ENCODE results near the gene MFAP4.

Gene MFAP4

DNA sequence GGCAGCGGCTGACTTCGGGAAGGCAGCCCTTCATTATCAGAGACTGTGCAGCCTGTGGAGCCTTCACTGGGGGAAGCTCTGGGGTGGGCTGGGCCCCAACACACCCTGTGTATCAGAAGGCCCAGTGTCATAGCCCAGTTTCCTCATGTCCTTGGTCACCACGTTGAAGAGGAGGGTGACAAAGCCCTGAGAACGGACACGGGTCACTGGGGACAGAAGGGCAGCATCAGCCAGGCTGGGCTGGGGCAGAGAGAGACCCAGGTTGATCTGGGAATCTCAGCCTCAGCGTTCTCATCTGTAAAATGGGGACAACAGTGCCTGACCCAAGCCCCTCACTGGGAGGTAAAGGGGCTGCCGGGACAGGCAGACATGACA lies 43.7 kb downstream of the MFAP4 start:
- Histone ChIP-seq H3K36me3 (ENCODE audit: insufficient read depth, low read length) (no peaks in the 10 kb centered on the region), H3K9ac (ENCODE audit: insufficient read length) (no peak overlapping the region), H3K4me3 (no peak overlapping the region), H3K9me3 (ENCODE audit: low read depth, low read length) (no peaks in the 10 kb centered on the region), H3K27ac (no peak overlapping the region)
- TF ChIP-seq FOXP2 (optimal IDR thresholded peaks at IDR 0.05; ENCODE audit: control extremely low read depth, extremely low read length, insufficient read depth) (no peak), EZH2 (IDR thresholded peaks at IDR 0.05) (no peak), POLR2AphosphoS5 (IDR thresholded peaks at IDR 0.05; ENCODE audit: borderline replicate concordance, low read depth, low read length) (no peak)
- no peak for DNase-seq (ENCODE audit: low read depth, low spot score)

DNA sequence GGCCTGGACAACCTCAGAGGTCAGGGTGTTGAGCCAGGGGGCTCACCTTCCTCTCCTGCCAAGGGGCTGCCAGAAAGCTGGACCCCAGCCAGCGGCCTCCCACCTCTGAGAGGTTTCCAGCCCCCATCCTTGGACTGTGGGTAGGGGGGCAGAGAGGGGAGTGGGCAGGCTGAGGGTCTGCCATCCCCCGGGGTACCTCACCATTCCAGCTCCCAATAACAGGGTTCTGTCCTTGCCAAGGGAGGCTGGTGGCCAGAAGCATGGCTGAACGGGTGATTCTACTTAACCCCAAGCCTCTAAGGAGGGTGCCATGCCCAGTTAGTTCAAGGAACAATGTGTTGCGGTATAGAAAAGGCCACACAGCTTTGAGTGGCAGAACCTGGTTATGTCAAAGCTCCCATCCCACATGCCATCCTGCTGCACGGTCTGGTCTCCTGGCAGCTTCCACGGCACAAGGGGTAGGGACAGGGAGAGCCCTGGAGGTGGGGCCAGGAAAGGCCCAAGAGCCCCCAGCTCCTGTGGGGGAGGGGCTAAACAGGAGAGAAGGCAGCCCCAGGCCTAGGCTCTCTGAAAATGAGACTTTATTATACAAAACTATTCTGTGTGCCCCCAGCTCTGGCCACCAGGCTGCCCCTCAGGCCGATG lies 44.3 kb downstream of the MFAP4 start:
- Histone ChIP-seq H3K9ac (ENCODE audit: insufficient read length) (no peak overlapping the region), H3K27ac (peak overlapping the region; percentile 25; the same call in 1 of the 2 replicates), H3K4me3 (no peak overlapping the region), H3K36me3 (ENCODE audit: insufficient read depth, low read length) (no peaks in the 10 kb centered on the region), H3K9me3 (ENCODE audit: low read depth, low read length) (no peaks in the 10 kb centered on the region)
- TF ChIP-seq EZH2 (IDR thresholded peaks at IDR 0.05) = no peak
- no peak for TF ChIP-seq POLR2AphosphoS5 (IDR thresholded peaks at IDR 0.05; ENCODE audit: borderline replicate concordance, low read depth, low read length)
- TF ChIP-seq FOXP2 (optimal IDR thresholded peaks at IDR 0.05; ENCODE audit: control extremely low read depth, extremely low read length, insufficient read depth) = no peak
- no peak for DNase-seq (ENCODE audit: low read depth, low spot score)

DNA sequence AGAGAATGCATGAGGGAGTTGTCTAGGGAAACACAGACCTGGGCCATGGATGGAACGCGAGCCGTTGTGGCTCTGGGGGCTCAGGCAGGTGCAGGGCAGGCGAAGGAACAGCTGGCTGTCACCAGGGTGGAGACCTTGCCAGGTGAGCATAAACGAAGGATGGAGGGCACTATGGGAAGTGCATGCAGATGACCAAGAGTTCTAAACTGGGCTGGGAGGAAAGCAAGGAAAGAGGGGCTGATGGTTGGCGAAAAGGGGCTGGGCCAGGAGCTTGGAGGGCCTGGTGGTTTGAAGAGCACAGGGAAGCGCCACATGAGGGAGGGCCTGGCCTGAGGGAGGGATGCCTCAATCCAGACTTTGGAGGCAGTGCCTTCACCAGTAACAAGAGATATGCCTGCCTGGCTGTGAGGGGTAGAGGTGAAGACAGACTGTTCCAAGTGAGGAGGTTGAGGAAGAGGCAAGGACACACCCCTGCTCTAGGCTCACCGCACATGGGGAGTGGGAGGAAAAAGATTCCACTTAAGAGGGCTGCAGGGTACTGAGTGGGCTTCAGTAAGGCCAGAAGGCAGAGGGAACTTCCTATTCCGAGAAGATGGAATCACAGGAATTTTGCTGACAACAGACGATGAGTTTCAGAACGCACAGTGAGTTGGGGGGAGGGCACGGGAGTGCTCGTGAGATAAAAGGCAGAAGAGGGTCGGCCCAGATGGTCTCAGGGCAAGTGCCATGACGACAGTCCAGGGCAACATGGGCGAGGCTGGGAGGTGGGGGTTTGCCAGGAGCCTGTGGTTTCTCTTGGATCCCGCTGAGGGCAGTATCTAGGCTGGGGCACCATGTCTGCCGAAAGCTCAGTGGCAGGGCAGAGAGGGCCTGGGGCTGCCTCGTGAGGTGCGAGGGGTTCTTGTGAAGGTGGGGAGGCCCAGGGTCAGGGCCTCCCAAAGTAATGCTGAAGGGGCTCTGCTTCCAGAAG lies 45.1 kb downstream of the MFAP4 start:
- no peaks in the 10 kb centered on the region for H3K36me3 ChIP-seq (ENCODE audit: insufficient read depth, low read length)
- DNase-seq (ENCODE audit: low read depth, low spot score) = no peak
- H3K9me3 ChIP-seq (ENCODE audit: low read depth, low read length) = no peaks in the 10 kb centered on the region
- H3K4me3 ChIP-seq = peak overlapping the region; percentile 22; the same call in 1 of the 2 replicates
- peak overlapping the region; percentile 25; the same call in 1 of the 2 replicates for H3K27ac ChIP-seq
- no peak overlapping the region for H3K9ac ChIP-seq (ENCODE audit: insufficient read length)
- TF ChIP-seq POLR2AphosphoS5 (IDR thresholded peaks at IDR 0.05; ENCODE audit: borderline replicate concordance, low read depth, low read length) (no peak), EZH2 (IDR thresholded peaks at IDR 0.05) (no peak), FOXP2 (optimal IDR thresholded peaks at IDR 0.05; ENCODE audit: control extremely low read depth, extremely low read length, insufficient read depth) (no peak)

DNA sequence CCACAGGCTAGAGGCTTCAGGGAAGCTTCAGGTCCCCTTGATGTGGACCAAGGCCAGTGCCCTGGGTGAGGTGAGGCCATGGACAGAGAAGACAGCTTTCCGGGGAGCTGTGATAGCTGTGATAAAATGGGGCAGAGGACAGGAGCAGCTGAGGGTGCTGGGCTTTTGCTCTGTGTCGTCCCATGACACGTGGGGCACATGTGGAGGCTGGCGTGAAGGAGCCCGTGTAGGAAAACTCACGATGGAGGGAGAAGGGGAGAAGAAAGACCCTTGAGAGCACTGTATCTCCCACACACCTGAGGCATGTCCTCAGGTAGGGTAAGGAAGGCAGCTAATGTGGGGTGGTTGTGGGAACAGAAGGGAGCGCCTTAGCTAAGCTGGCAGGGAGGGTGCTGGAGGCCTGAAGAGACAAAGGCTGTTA lies 45.8 kb downstream of the MFAP4 start:
- H3K9me3 ChIP-seq (ENCODE audit: low read depth, low read length) = no peaks in the 10 kb centered on the region
- DNase-seq (ENCODE audit: low read depth, low spot score) = no peak
- H3K27ac ChIP-seq = no peak overlapping the region
- no peaks in the 10 kb centered on the region for H3K36me3 ChIP-seq (ENCODE audit: insufficient read depth, low read length)
- H3K9ac ChIP-seq (ENCODE audit: insufficient read length) = no peak overlapping the region
- no peak overlapping the region for H3K4me3 ChIP-seq
- TF ChIP-seq EZH2 (IDR thresholded peaks at IDR 0.05) = no peak
- no peak for TF ChIP-seq POLR2AphosphoS5 (IDR thresholded peaks at IDR 0.05; ENCODE audit: borderline replicate concordance, low read depth, low read length)
- no peak for TF ChIP-seq FOXP2 (optimal IDR thresholded peaks at IDR 0.05; ENCODE audit: control extremely low read depth, extremely low read length, insufficient read depth)

DNA sequence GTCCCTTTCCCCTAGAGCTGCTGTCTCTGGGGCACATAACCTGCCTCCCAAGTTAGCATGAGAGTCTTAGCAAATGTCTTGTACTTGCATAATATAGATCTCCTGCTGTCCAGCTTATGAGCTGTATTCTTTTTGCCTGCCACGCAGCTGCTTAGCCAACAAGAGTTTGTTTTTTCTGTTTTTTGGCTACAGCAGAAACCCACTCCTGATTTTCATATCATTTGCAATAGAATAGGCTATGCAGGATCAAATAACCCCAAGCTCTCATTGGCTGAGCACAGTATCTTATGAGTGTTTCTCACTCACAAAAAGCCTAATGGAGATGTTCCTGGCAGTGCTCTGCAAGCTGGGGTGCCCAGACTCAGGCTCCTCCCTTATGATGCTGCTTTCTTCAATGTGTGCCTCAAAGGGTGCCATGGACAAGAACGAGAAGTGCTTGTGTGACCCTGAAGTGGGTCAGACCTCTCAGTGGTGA lies 47.6 kb downstream of the MFAP4 start:
- no peak for DNase-seq (ENCODE audit: low read depth, low spot score)
- Histone ChIP-seq H3K36me3 (ENCODE audit: insufficient read depth, low read length) (no peaks in the 10 kb centered on the region; the same call in 1 of the 2 replicates), H3K27ac (no peak overlapping the region), H3K4me3 (no peak overlapping the region), H3K9ac (ENCODE audit: insufficient read length) (no peak overlapping the region), H3K9me3 (ENCODE audit: low read depth, low read length) (no peaks in the 10 kb centered on the region)
- TF ChIP-seq FOXP2 (optimal IDR thresholded peaks at IDR 0.05; ENCODE audit: control extremely low read depth, extremely low read length, insufficient read depth) (no peak), EZH2 (IDR thresholded peaks at IDR 0.05) (no peak), POLR2AphosphoS5 (IDR thresholded peaks at IDR 0.05; ENCODE audit: borderline replicate concordance, low read depth, low read length) (no peak)

DNA sequence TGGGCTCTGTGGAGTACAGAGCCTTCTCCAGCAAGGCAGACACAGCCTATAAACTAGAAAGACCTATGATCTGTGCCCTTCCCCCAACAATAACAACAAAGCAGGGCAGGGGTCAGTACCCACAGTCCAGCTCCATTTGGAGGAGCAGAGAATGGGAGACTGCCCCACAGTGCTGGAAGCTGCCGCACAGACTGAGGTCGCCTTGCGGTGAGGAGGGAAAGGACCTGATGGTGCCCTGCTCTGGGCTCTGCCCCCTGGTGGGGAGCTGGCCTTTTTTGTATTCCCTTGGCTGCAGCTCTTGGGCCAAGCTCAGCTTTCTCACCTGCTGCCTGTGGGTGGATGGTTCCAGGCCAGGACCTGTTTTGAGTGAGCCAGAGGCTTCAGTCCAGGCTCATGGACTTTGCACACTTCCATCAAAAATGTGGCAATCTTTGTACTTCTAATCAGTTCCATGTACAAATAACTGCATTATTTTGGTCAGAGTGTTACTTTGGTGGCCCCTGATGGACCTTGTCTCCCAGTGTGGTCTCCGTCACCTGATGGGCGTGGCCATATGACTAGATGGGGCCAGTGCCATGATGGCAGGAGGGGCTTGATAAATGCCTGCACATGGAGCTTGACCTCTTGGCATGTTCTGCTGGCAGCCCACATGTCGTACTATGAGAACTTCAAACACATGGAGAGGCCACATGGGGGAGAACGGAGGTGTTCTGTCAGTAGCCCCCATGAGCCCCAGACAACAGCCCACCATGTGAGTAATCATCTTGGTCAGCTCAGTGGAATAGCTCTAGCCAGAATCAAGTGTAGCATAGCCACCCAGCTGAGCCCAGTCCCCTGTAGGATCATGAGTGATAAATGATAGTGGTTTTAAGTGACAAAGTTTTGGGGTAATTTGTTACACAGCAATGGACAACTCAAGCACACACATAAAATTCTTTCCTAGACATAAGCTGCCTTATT lies 48.7 kb downstream of the MFAP4 start:
- H3K9ac ChIP-seq (ENCODE audit: insufficient read length) = no peak overlapping the region
- no peak overlapping the region for H3K4me3 ChIP-seq
- no peak for DNase-seq (ENCODE audit: low read depth, low spot score)
- H3K36me3 ChIP-seq (ENCODE audit: insufficient read depth, low read length) = no peaks in the 10 kb centered on the region; the same call in 1 of the 2 replicates
- H3K27ac ChIP-seq = no peak overlapping the region
- H3K9me3 ChIP-seq (ENCODE audit: low read depth, low read length) = no peaks in the 10 kb centered on the region
- no peak for TF ChIP-seq FOXP2 (optimal IDR thresholded peaks at IDR 0.05; ENCODE audit: control extremely low read depth, extremely low read length, insufficient read depth)

DNA sequence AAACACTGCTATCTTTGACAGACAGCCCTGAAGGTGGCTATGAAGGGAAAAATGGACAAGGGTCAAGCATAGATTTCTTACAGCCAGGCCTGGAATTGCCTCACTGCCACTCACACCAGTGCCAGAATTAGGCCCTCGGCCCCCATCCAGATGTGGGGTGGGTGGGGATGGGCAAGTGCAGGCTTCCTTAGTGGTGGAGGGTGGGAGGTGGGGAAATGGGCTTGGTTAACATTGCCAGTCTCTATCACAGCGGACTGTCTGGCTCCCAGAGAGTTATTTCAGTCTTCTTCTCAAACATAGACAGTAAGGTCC lies 49.3 kb downstream of the MFAP4 start:
- Histone ChIP-seq H3K9ac (ENCODE audit: insufficient read length) (no peak overlapping the region), H3K4me3 (no peak overlapping the region), H3K9me3 (ENCODE audit: low read depth, low read length) (no peaks in the 10 kb centered on the region), H3K27ac (no peak overlapping the region), H3K36me3 (ENCODE audit: insufficient read depth, low read length) (no peaks in the 10 kb centered on the region; the same call in 1 of the 2 replicates)
- no peak for DNase-seq (ENCODE audit: low read depth, low spot score)
- no peak for TF ChIP-seq POLR2AphosphoS5 (IDR thresholded peaks at IDR 0.05; ENCODE audit: borderline replicate concordance, low read depth, low read length)
- TF ChIP-seq EZH2 (IDR thresholded peaks at IDR 0.05) = no peak
- no peak for TF ChIP-seq FOXP2 (optimal IDR thresholded peaks at IDR 0.05; ENCODE audit: control extremely low read depth, extremely low read length, insufficient read depth)
